ENCODE data around the gene FOXP4.

FOXP4 gene

GRCh38 chr6:41545703-41546474 is at the start of gene FOXP4:
TSS of gene FOXP4 (plus strand) at chr6:41546381. CDS start at chr6:41565761, 19,380 bp downstream.
- peak; percentile 83 for DNase-seq (ENCODE audit: low read depth)

DNA sequence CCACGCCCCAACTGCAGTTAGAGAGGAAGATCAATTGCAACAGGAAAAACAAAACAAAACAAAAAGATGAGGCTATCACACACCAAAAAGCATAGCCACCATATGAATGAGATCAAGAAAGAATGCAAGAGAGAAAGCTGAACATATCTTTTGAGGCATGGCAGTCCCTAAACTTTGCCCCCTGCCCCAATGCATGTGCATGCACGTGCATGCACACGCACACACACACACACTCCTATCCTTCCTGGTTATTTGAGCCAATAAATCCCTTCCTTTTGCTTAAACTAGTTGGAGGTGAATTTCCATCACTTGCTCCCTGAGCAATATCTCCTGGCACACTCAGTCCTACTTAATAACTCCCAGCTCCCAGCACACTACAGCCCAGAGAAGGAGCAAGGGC is 48.6 kb upstream of the FOXP4 start:
- no peak for DNase-seq (ENCODE audit: low read depth)

DNA sequence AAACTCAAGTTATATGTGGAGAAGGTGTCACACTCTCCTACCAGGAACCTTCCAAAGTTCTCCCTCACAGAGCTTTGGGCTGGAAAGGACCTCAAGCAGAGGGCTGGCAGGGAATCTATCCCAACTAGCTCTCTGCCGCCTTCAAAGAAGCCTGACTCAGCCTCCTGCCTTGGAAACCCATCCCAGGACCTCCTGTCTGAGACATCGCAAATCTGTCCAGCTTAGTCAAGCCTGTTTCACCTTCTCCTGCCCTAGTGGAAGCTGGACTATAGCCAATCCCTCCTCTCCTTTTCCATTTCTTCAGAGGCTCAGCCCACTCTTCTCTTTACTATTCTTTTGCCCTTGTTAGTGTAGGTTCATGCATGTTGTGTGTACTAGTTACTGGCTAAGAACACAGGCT is 48.2 kb upstream of the FOXP4 start:
- DNase-seq (ENCODE audit: low read depth), result no peak

GRCh38 chr6:41498968-41499599 is 47.1 kb upstream of the FOXP4 start:
- DNase-seq (ENCODE audit: low read depth), result no peak

GRCh38 chr6:41500561-41500960 is 45.6 kb upstream of the FOXP4 start:
- no peak for DNase-seq (ENCODE audit: low read depth)

DNA sequence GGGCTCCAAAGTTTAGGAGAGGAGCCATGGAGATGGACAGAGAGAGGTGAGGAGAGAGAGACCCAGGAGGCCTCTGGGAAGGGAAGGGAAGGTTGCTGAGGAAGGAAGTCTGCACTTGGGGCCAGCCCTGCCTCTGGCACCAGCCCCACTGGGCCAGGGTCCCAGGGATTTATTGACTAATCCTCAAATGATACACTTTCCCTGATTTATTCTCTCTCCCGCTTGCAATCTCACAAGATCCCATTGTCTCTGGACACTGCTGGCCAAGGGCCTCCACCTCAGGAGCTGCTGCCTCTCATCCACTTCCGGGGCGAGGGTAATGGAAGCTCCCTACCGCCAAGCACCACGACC is 43.6 kb upstream of the FOXP4 start:
- DNase-seq (ENCODE audit: low read depth), result no peak

GRCh38 chr6:41502917-41503671 is 43.1 kb upstream of the FOXP4 start:
- no peak for DNase-seq (ENCODE audit: low read depth)

GRCh38 chr6:41503827-41504465 is 42.2 kb upstream of the FOXP4 start:
- DNase-seq (ENCODE audit: low read depth), result no peak

DNA sequence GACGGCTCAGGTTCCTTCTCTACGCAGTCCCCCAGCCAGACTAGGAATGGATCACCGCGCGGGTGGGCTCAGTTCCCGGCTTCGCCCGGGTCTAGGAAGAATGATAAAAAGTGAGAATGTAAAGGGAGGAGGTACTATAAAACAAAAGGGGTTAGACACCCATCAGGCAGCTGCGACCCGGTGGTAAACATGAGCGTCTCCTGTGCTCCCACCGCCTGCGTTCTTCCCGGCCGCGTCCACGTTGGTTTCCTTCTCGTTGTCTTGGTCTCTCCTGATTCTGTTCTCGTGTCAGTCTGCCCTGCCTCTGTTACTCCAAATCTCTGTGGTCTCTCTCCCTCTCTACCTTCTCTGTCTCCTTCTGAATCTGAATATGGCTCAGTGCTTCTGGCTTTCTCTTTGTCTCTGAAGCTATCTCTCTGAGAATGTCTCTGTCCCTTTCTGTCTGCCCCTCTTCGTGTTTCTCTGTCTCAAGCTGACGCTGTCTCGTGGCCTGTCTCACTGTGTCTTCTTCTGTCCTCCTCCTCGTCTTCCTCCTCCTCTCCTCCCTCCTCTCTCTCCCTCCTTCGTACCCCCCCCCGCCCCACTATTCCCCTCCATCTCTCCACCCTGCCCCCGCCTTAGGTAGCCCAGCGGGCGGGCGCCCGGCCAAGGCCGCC is 41.6 kb upstream of the FOXP4 start:
- DNase-seq (ENCODE audit: low read depth), result no peak

- DNase-seq (ENCODE audit: low read depth), result no peak
Observed at GRCh38 chr6:41505122-41506049, 40.8 kb upstream of the FOXP4 start.

DNA sequence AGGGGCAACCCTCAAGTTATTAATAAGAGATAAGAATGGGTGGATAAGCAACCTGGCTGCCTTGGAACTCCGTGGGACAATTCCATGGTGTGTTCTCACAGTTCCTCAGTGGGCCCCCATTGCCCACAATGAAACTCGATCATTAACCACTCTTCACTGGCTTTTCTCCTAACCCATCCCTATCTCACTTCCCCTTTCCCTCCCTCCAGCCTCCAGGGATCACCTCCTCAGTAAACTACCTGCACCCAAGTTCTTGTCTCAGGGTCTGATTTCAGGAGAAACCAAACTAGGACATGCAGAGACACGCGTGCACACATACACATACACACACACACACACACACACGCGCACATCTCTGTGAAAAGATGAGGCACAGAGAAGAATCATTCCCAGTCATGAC is 37.7 kb upstream of the FOXP4 start:
- DNase-seq (ENCODE audit: low read depth), result no peak

DNA sequence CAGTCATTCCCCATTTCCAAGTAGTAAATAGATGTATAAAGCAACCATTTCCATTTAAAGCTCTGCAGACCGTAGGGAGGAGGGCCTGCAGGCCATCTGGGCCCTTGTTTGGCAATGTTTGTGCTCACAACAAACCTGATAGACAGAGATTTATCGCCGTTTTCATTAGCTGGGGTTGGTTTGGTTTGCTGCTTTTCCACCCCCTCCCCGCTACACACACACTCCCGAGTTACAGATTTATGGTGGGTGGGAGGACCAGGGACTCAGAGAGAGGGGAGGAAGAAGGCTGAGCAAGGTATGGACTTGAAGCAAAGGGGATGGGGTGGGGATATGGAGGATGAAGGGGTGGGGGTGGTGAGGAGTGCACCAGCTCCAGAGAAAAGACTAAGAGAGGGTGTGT is 36.6 kb upstream of the FOXP4 start:
- no peak for DNase-seq (ENCODE audit: low read depth)

GRCh38 chr6:41511443-41512060 is 34.6 kb upstream of the FOXP4 start:
- DNase-seq (ENCODE audit: low read depth), result no peak

- DNase-seq (ENCODE audit: low read depth), result no peak
Observed at GRCh38 chr6:41512146-41512701, 34.0 kb upstream of the FOXP4 start.

- DNase-seq (ENCODE audit: low read depth), result no peak
Observed at GRCh38 chr6:41515995-41516394, 30.2 kb upstream of the FOXP4 start.

GRCh38 chr6:41518118-41518517 is 28.1 kb upstream of the FOXP4 start:
- DNase-seq (ENCODE audit: low read depth), result no peak

GRCh38 chr6:41519305-41519744 is 26.9 kb upstream of the FOXP4 start:
- no peak for DNase-seq (ENCODE audit: low read depth)

DNA sequence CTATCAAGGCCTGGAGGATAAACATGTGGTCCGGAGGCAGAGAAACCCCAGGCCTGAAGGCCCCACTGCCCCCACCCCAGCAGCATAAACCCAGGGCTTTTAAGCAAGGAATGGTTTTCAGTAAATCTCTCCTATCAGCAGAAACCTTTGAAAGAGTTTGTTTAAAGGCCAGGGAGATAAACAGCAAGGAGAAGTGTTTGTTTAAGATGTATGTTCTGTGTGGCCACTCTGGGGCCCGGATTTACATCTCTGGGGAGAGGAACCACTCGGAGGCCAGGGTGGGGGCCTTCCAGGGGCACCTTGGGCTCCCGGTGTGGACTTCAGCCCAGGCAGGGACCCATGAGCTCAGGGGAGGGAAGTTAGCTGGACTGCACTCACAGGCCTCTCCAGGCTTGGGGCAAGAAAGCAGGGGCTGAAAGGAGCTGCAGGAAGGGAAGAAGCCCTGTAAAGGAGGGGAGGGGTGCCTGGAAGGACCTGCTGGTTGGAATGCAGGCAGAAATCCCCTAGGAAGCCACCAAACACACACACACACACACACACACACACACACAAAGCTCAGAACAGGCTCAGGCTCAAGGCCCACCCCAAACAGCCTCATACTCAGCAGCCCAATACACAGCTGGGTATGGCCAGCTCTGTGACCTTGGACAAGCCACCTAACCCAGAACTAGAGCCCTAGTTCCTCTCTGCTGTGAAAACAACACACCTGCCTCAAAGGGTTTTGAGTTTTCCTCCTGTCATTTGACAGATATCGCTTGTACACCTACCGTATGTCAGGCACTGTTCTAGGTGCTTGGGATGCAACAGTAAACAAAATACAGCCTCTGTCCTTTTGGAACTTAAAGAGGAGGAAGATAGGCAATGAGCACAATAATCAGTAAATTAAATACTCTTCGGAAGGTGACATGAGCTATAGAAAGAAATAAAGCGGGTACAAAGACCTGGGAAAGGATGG is 26.2 kb upstream of the FOXP4 start:
- no peak for DNase-seq (ENCODE audit: low read depth)
